PC-3 (cell line): ENCODE measurements around the gene UTP3.
"Not testable (repeated sequence)": the region's sequence is repeated elsewhere in the genome, so short reads cannot be mapped to it uniquely, and the experiment has no call there.

Experiments used
- CTCF ChIP-seq: fragments of 300-600 bp; sonication (generic); conservative IDR thresholded peaks from 2 replicates; pipeline ENCODE4 v1.5.1; 2017; ENCODE audit warnings: antibody characterized with exemption, low read depth, mild to moderate bottlenecking, low read length
- EZH2 ChIP-seq: fragments of 300-600 bp; sonication (generic); IDR thresholded peaks from one replicate; pipeline ENCODE4 v1.6.1; 2017; ENCODE audit warnings: antibody characterized with exemption, mild to moderate bottlenecking, low read length; ENCODE audit not compliant: unreplicated experiment
- EZH2phosphoT487 ChIP-seq: fragments of 300-600 bp; sonication (generic); IDR thresholded peaks from 2 replicates; pipeline ENCODE4 v1.6.1; 2018; ENCODE audit warnings: mild to moderate bottlenecking, antibody characterized with exemption, low read length, borderline replicate concordance

GRCh38 chr4:70682142-70682541 is 6.2 kb upstream of the UTP3 start:
- TF ChIP-seq CTCF, EZH2phosphoT487, EZH2: not testable (repeated sequence)
